ENCODE results near the gene FGF14.

The FGF14 gene

DNA sequence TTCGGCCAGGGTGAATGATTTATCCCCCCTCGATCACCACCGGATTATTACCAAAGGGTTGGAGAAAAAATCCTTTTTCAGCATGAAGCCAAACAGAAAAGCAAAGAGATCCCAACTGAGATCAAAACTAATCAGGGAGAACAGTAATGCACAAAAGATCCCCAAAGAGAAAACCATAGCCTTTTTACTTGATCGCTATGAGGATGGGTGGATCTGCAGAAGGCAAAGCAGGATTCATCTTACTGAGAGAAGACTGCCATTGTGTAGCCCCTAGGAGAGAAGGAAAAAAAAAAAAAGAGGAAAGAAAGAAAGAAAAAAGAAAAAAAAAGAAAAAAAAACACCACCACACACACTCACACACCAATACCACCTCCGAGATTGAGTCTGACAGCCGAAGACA, at the start of gene FGF14:
TSS of gene FGF14 (minus strand) at position 283 of the 400 bp plus-strand sequence.
- no peak for DNase-seq (ENCODE audit: low read depth)
- TF ChIP-seq, protein P1, sequence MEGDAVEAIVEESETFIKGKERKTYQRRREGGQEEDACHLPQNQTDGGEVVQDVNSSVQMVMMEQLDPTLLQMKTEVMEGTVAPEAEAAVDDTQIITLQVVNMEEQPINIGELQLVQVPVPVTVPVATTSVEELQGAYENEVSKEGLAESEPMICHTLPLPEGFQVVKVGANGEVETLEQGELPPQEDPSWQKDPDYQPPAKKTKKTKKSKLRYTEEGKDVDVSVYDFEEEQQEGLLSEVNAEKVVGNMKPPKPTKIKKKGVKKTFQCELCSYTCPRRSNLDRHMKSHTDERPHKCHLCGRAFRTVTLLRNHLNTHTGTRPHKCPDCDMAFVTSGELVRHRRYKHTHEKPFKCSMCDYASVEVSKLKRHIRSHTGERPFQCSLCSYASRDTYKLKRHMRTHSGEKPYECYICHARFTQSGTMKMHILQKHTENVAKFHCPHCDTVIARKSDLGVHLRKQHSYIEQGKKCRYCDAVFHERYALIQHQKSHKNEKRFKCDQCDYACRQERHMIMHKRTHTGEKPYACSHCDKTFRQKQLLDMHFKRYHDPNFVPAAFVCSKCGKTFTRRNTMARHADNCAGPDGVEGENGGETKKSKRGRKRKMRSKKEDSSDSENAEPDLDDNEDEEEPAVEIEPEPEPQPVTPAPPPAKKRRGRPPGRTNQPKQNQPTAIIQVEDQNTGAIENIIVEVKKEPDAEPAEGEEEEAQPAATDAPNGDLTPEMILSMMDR (IDR thresholded peaks at IDR 0.05; ENCODE audit: low read depth, low read length, missing control alignments), result no peak
- H3K4me3 ChIP-seq (ENCODE audit: low read depth, low read length), result no peak within 1 kb of the TSS

DNA sequence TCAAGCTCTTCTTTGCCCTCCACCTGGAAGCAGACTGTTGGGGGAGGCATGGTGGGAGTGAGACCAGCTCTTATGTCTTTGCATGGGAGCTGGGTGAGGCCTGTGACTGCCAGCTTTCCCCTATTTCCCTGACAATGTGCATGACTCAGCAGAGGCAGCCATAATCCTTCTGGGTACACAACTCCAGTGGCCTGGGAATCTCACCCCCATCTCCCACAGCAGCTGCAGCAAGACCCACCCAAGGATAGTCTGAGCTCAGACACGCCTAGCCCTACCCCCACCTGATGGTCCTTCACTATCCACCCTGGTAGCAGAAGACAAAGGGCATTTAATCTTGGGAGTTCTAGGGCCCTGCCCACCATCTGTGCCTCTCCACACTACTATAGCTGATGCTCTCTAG, 41.4 kb upstream of the FGF14 start:
- H3K4me3 ChIP-seq (ENCODE audit: low read depth, low read length), result no peak overlapping the region
- TF ChIP-seq, protein P1 (IDR thresholded peaks at IDR 0.05; ENCODE audit: low read depth, low read length, missing control alignments), result no peak
- no peak for DNase-seq (ENCODE audit: low read depth)

DNA sequence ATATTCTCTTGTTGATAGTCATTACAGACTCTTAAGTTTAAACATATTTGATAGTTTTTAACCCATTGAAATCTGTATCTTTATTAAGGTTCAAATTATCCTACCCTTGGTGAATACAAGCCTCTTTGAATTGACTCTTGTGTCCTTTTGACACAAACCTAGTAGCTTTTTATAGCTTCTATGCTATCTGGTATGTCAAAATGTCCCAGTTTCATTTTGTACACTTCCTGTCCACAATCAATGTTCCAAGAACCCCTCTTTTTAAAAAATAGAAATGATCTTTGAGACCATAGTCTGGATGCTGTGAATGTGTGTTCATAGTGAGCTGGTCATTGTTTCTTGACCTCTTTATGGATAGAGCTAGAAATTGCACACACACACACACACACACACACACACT, 39.2 kb upstream of the FGF14 start:
- no peak for DNase-seq (ENCODE audit: low read depth)
- TF ChIP-seq, protein P1 (IDR thresholded peaks at IDR 0.05; ENCODE audit: low read depth, low read length, missing control alignments), result no peak
- H3K4me3 ChIP-seq (ENCODE audit: low read depth, low read length), result no peak overlapping the region

DNA sequence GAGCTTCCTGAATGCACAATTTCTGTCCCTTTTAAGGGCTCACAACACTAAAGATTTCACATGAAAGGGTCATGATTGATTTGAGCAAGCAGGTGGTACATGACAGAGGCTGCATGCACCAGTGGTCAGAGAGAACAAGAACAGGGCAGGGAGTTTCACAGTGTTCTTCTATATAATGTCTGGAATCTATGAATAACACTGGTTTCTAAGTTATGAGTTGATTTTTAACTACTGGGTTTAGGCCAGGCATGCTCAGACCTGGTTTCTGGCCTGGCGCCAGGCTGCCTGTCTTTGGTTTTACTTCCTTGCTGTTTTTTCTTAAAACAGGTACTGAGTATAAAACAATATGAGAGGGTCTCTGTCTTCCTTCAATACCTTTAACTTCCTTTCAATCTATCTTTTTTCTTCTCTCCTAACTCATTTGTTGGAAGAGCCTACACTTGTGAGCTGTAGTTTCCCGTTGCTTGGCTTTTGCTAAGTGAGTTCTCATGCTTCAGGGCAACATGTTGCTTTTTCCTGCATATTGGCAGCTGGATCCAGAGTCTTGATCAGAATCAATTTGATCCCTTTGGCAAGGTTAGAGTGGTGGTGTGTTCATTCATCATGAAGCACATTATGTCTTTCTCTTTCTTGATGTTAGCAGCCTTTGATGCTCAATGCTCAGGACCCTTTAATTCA, 38.5 kb upstream of the FGF14 start:
- peak; percentile 71 for DNase-seq (ENCODE audit: low read depth)
- H3K4me3 ChIP-seq (ENCODE audit: low read depth, low read length), result no peak overlapping the region
- TF ChIP-seq, protein P1 (IDR thresholded peaks at IDR 0.05; ENCODE audit: low read depth, low read length, missing control alignments), result no peak

DNA sequence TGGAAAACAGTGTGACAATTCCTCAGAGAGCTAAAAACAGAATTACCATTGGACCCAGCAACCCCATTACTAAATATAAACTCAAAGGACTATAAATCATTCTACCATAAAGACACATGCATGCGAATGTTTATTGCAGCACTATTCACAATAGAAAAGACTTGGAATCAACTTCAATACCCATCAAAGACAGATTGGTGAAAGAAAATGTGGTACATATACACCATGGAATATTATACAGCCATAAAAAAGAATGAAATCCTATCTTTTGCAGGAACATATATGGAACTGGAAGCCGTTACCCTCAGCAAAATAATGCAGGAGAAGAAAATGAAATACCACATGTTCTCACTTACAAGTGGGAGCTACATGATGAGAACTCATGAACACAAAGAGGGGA, 20.8 kb upstream of the FGF14 start:
- TF ChIP-seq, protein P1 (IDR thresholded peaks at IDR 0.05; ENCODE audit: low read depth, low read length, missing control alignments), result no peak
- H3K4me3 ChIP-seq (ENCODE audit: low read depth, low read length), result no peak overlapping the region

DNA sequence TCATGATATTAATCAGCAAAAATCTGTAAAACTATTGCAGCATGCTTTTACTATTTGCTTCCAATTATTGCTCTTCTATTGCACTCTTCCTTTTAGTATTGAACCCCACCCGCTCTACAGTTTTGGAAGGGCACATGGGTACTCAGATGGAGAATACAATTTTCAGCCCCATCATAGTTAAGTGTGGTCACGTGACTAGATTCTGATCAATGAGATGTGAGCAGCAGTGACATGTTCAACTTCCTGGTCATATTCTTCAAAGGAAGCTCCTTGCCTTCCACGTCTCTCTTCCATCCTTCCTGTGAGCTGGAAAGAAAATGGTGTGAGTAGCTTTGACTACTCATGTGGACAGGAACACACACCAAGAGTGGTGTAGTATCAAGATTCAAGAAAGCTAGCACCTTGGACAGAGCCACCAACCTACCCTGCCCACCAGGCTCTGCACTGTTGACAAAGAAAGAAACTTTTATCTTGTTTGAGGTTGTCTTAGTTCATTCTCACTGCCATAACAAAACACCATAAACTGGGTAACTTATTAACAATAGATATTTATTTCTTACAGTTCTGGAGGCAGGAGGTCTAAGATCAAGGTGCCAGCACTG, 3.8 kb upstream of the FGF14 start:
- no peak for DNase-seq (ENCODE audit: low read depth)
- TF ChIP-seq, protein P1 (IDR thresholded peaks at IDR 0.05; ENCODE audit: low read depth, low read length, missing control alignments), result no peak
- H3K4me3 ChIP-seq (ENCODE audit: low read depth, low read length), result no peak overlapping the region

More for the DNA sequence above, 20.8 kb upstream of the FGF14 start:
- no peak for DNase-seq (ENCODE audit: low read depth)

DNA sequence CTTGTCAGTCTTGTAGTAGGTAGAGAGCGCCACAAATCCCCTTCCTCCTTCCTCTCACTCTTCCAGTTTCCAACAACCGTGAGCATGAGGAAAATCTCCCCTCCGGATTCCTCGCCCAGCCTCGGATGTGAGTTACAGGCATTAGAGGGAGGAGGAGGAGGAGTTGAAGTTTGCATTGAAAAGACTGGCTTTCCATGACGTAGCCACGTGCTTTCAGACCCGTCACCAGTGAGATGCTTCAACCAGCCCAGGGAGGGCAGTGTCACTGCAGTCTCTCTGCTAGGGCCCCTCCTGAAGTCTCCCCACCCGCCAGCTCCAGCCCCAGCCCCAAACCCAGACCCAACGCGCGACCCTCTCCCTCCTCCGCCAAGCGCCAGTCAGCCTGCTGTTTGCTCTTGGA, 442 bp upstream of the FGF14 start:
- no peak overlapping the region for H3K4me3 ChIP-seq (ENCODE audit: low read depth, low read length)
- TF ChIP-seq, protein P1 (IDR thresholded peaks at IDR 0.05; ENCODE audit: low read depth, low read length, missing control alignments), result no peak
- no peak for DNase-seq (ENCODE audit: low read depth)
